ENCODE measurements around the gene SELPLG. TPM values are rescaled to one million over a fixed set of nuclear protein-coding genes. Genes with fewer than 3 reads are reported as not detected.

SELPLG gene
- total RNA-seq, 4 donors from 2014 or later = 2.5 to 10.1 (median 5.6) TPM

GRCh38 chr12:108609537-108610335 lies 24.0 kb downstream of the SELPLG start:
- Histone ChIP-seq H3K27me3 (peaks cover 0 to 3% (median 0%) of the 10 kb centered on the region in 4 donors), H3K4me3 (no peak overlapping the region), H3K27ac (no peak overlapping the region), H3K4me1 (peaks cover 0 to 16% (median 10%) of the 10 kb centered on the region in 3 donors), H3K9me3 (no peaks in the 10 kb centered on the region), H3K36me3 (no peaks in the 10 kb centered on the region)
- intact Hi-C loops (cut with DNase I) = no loop called here
- TF ChIP-seq CTCF (IDR thresholded peaks at IDR 0.05) (no peak), POLR2A (IDR thresholded peaks at IDR 0.05) (no peak)
- WGBS, 2 donors = 67 to 89% methylated on average over 6 to 8 of the region's 21 CpGs
- no peak for DNase-seq

- no peak for DNase-seq
- TF ChIP-seq CTCF (IDR thresholded peaks at IDR 0.05) = no peak
- peaks cover 0 to 12% (median 5%) of the 10 kb centered on the region in 3 donors for H3K4me1 ChIP-seq
- H3K9me3 ChIP-seq = no peaks in the 10 kb centered on the region
- intact Hi-C loops (cut with DNase I) = no loop called here
- no peak overlapping the region for H3K4me3 ChIP-seq
- peaks cover 0 to 3% (median 0%) of the 10 kb centered on the region in 4 donors for H3K27me3 ChIP-seq
- no peak overlapping the region for H3K27ac ChIP-seq
- H3K36me3 ChIP-seq = no peaks in the 10 kb centered on the region
- 82 to 83% methylated on average over 4 to 5 of the region's 5 CpGs for WGBS, 2 donors
Observed at GRCh38 chr12:108608616-108609015, 25.1 kb downstream of the SELPLG start.

GRCh38 chr12:108607981-108608600 lies 25.6 kb downstream of the SELPLG start:
- TF ChIP-seq CTCF (IDR thresholded peaks at IDR 0.05) (no peak), POLR2A (IDR thresholded peaks at IDR 0.05) (no peak)
- Histone ChIP-seq H3K27ac (no peak overlapping the region), H3K36me3 (no peaks in the 10 kb centered on the region), H3K4me3 (no peak overlapping the region), H3K4me1 (peaks cover 0 to 8% (median 1%) of the 10 kb centered on the region in 3 donors), H3K9me3 (no peaks in the 10 kb centered on the region), H3K27me3 (peaks cover 0 to 3% (median 0%) of the 10 kb centered on the region in 4 donors)
- intact Hi-C loops (cut with DNase I) = no loop called here
- 72 to 89% methylated on average over 4 to 6 of the region's 10 CpGs for WGBS, 2 donors
- no peak for DNase-seq

GRCh38 chr12:108606492-108606891 lies 27.2 kb downstream of the SELPLG start:
- Histone ChIP-seq H3K4me3 (no peak overlapping the region), H3K4me1 (peaks cover 0 to 8% (median 0%) of the 10 kb centered on the region in 3 donors), H3K27me3 (peaks cover 0 to 3% (median 0%) of the 10 kb centered on the region in 4 donors), H3K36me3 (no peaks in the 10 kb centered on the region), H3K9me3 (no peaks in the 10 kb centered on the region), H3K27ac (no peak overlapping the region)
- 75% methylated on average over 7 of the region's 9 CpGs; no CpG with 5 or more reads in 1 of the 2 donors for WGBS, 2 donors
- intact Hi-C loops (cut with DNase I) = no loop called here
- TF ChIP-seq POLR2A (IDR thresholded peaks at IDR 0.05) (no peak), CTCF (IDR thresholded peaks at IDR 0.05) (no peak)
- no peak for DNase-seq
